ENCODE measurements around the gene PTPN4. TPM values are rescaled to one million over a fixed set of nuclear protein-coding genes. Genes with fewer than 3 reads are reported as not detected.
"Not testable (repeated sequence)": the region's sequence is repeated elsewhere in the genome, so short reads cannot be mapped to it uniquely, and the experiment has no call there.

PTPN4 gene
- total and polyA plus RNA-seq, 11 donors = 3.6 to 49.0 (median 43.0) TPM

DNA sequence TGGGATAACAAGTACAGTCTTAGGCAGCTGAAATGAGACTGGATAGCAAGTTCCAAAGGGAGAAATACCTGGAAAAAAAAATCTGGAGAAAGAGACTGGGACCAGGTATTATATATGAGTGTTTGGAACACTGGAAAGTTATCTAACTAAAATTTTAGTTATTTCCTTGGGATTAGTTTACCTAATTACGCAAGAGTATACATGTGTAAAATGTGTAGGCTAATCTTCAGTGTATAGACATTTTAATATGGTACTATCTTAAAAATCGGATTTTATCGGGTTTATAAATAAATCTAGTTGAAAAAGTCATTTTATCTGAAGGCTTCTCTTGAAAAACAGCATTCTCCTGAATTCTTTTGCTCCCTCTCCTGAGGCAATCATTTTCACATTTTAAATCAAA is 257.1 kb downstream of the PTPN4 start:
- no peak overlapping the region for H3K4me3 ChIP-seq
- peaks cover 0 to 25% (median 14%) of the 10 kb centered on the region in 12 donors for H3K4me1 ChIP-seq
- no peak for ATAC-seq
- TF ChIP-seq, protein P1, sequence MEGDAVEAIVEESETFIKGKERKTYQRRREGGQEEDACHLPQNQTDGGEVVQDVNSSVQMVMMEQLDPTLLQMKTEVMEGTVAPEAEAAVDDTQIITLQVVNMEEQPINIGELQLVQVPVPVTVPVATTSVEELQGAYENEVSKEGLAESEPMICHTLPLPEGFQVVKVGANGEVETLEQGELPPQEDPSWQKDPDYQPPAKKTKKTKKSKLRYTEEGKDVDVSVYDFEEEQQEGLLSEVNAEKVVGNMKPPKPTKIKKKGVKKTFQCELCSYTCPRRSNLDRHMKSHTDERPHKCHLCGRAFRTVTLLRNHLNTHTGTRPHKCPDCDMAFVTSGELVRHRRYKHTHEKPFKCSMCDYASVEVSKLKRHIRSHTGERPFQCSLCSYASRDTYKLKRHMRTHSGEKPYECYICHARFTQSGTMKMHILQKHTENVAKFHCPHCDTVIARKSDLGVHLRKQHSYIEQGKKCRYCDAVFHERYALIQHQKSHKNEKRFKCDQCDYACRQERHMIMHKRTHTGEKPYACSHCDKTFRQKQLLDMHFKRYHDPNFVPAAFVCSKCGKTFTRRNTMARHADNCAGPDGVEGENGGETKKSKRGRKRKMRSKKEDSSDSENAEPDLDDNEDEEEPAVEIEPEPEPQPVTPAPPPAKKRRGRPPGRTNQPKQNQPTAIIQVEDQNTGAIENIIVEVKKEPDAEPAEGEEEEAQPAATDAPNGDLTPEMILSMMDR (IDR thresholded peaks at IDR 0.05) = no peak
- no peak for TF ChIP-seq POLR2A (IDR thresholded peaks at IDR 0.05)
- 94 to 95% (median 95%) methylated on average over 3 of the region's 3 CpGs for WGBS, 4 donors
- DNase-seq = no peak
- H3K27ac ChIP-seq = no peak overlapping the region
- H3K27me3 ChIP-seq = no peaks in the 10 kb centered on the region
- intact Hi-C loops (cut with DNase I) = no loop called here
- peaks cover 0 to 10% (median 0%) of the 10 kb centered on the region in 9 donors for H3K36me3 ChIP-seq
- no peaks in the 10 kb centered on the region for H3K9me3 ChIP-seq

DNA sequence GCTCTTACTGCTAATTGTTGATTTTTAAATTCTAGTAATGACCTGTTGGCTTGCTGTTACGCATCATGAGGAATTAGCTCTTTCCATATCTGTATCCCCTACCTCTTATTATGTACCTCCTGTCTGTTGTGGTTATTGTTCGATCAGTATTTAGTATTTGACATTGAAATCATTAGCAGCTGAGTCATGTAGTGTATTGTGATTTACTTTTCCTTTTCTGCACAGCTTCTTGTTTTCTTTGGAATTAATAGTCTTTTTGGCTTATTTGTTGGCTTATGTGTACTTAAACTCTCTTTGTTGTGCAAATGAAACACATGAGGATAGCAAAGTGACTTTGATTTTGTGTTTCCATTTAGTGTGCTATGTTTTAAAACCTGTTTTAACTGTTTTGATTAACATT is 257.5 kb downstream of the PTPN4 start:
- H3K27me3 ChIP-seq = no peaks in the 10 kb centered on the region

DNA sequence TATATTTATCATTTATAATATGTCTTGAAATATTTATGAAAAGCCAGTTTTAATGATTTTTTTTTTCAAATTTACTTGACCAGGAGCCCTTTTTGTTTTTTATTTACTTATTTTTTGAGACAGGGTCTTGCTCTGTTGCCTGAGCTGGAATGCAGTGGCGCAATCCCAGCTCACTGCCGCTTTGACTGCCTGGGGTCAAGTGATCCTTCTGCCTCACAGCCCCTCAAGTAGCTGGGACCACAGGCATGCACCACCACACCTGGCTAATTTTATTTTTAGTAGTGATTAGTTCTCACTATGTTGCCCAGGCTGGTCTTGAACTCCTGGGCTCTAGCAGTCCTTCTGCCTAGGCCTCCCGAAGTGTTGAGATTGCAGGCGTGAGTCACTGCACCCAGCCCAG is 258.8 kb downstream of the PTPN4 start:
- peaks cover 0 to 8% (median 0%) of the 10 kb centered on the region in 12 donors for H3K9me3 ChIP-seq
- H3K4me3 ChIP-seq = no peak overlapping the region
- 93 to 97% (median 95%) methylated on average over 4 of the region's 4 CpGs for WGBS, 4 donors
- ATAC-seq (no peak), DNase-seq (no peak)
- peaks cover 0 to 12% (median 6%) of the 10 kb centered on the region in 12 donors for H3K4me1 ChIP-seq
- H3K36me3 ChIP-seq = peaks cover 0 to 10% (median 0%) of the 10 kb centered on the region in 9 donors
- TF ChIP-seq, protein P1 (IDR thresholded peaks at IDR 0.05) = no peak
- no peak for TF ChIP-seq POLR2A (IDR thresholded peaks at IDR 0.05)
- no peak overlapping the region for H3K27ac ChIP-seq
- intact Hi-C loops (cut with DNase I) = no loop called here
- no peaks in the 10 kb centered on the region for H3K27me3 ChIP-seq

More for the DNA sequence above, 257.5 kb downstream of the PTPN4 start:
- Histone ChIP-seq H3K36me3 (peaks cover 0 to 10% (median 0%) of the 10 kb centered on the region in 9 donors), H3K4me1 (peaks cover 0 to 22% (median 11%) of the 10 kb centered on the region in 12 donors), H3K9me3 (no peaks in the 10 kb centered on the region), H3K27ac (no peak overlapping the region), H3K4me3 (no peak overlapping the region)
- TF ChIP-seq, protein P1 (IDR thresholded peaks at IDR 0.05) = no peak
- TF ChIP-seq POLR2A (IDR thresholded peaks at IDR 0.05) = no peak
- intact Hi-C loops (cut with DNase I) = no loop called here
- no peak for ATAC-seq
- 90 to 96% (median 92%) methylated on average over 2 of the region's 2 CpGs for WGBS, 4 donors
- no peak for DNase-seq

DNA sequence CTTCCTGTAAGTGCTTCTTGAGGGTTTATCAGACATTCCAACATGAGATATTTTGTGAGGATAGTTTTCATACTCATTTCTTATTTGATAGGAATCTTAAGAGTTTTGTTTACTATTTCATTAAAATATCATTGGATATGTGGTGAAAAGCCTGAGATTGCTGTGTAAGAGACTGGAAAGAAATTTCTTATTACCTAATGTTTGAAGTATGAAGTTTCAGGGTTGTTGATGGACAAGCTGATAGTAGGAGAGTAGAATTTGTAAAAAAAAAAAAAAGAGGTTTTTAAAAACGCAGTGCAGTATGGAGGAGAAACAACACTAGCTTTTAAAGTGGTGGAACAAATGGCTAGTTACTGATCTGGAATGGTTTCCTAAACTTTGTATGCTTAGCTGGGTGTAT is 260.8 kb downstream of the PTPN4 start:
- ATAC-seq (no peak), DNase-seq (no peak)
- no peak for TF ChIP-seq POLR2A (IDR thresholded peaks at IDR 0.05)
- TF ChIP-seq, protein P1 (IDR thresholded peaks at IDR 0.05) = no peak
- 67 to 85% (median 74%) methylated on average over 1 of the region's 1 CpG for WGBS, 4 donors
- Histone ChIP-seq H3K27me3 (no peaks in the 10 kb centered on the region), H3K36me3 (peaks cover 0 to 10% (median 0%) of the 10 kb centered on the region in 9 donors), H3K4me3 (no peak overlapping the region), H3K9me3 (peaks cover 0 to 23% (median 0%) of the 10 kb centered on the region in 12 donors), H3K27ac (no peak overlapping the region), H3K4me1 (no peaks in the 10 kb centered on the region)
- intact Hi-C loops (cut with DNase I) = loop anchor here in 1 of 10 donors (2.0 kb wide), 1 partner anchor 20 kb away; no protein-coding TSS in a partner anchor

DNA sequence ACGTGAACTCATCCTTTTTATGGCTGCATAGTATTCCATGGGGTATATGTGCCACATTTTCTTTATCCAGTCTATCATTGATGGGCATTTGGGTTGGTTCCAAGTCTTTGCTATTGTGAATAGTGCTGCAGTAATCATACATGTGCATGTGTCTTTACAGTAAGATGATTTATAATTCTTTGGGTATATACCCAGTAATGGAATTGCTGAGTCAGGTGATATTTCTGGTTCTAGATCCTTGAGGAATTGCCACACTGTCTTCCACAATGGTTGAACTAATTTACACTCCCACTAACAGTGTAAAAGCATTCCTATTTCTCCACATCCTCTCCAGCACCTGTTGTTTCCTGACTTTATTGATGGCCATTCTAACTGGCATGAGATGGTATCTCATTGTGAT is 262.8 kb downstream of the PTPN4 start:
- H3K27ac ChIP-seq; H3K4me3 ChIP-seq; H3K4me1 ChIP-seq; H3K27me3 ChIP-seq; ATAC-seq; intact Hi-C loops (cut with DNase I); DNase-seq: not testable (repeated sequence)
- Histone ChIP-seq H3K9me3 (peaks cover 0 to 40% (median 0%) of the 10 kb centered on the region in 12 donors), H3K36me3 (peaks cover 0 to 13% (median 0%) of the 10 kb centered on the region in 9 donors)
- 85 to 100% (median 94%) methylated on average over 1 of the region's 1 CpG for WGBS, 4 donors
